Measurements from ENCODE around the gene FAM50B.

FAM50B gene

GRCh38 chr6:3848925-3849605 is at the start of gene FAM50B:
FAM50B (plus strand) TSS chr6:3849373; CDS start chr6:3849812, 439 bp downstream.
- DNase-seq, result no peak

DNA sequence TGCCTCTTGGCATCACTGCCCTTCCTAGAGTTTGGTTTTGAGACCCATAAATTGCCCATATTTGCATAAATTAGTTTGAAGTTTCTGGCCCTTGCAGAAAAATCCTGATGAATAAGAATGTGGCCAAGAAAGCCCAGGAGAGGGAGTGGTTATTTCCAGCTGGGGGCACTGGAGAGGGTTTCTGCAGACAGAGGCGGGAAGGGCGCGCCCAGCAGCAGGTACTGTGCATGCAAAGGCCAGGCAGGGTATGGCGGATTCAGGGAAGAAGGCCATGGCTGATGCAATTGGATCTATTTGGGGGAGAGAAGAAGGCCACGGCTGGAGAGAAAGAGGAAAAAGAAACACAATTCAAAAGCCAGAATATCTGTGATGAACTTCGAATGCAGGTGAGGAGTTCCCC is 49.5 kb upstream of the FAM50B start:
- no peak for DNase-seq

- no peak for DNase-seq
These were observed 48.2 kb upstream of the FAM50B start for GRCh38 chr6:3800850-3801591.

DNA sequence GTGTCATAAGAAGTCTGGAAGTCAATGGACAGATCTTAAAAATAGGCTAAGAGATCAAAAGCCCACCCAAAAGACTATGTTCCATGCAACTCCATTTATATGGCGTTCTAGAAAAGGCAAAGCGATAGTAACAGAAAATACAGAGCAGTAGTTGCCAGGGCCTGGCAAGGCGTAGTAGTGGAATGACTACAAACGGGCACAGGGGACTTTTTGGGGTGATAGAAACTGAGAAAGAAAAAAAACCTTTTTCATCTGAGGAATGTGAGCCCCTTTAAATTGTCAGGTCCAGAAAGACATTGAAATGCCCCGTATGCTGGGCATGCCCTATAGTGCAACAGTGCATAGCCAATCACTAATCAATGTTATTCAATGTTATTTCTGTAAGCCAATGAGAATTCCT is 47.2 kb upstream of the FAM50B start:
- no peak for DNase-seq

- DNase-seq, result no peak
These were observed 45.3 kb upstream of the FAM50B start for GRCh38 chr6:3803627-3804468.

GRCh38 chr6:3804964-3805363 is 44.2 kb upstream of the FAM50B start:
- no peak for DNase-seq

- DNase-seq, result no peak
These were observed 43.6 kb upstream of the FAM50B start for GRCh38 chr6:3805448-3806123.

GRCh38 chr6:3806169-3806922 is 42.8 kb upstream of the FAM50B start:
- DNase-seq, result no peak

GRCh38 chr6:3808199-3808598 is 41.0 kb upstream of the FAM50B start:
- no peak for DNase-seq

- DNase-seq, result no peak
These were observed 40.2 kb upstream of the FAM50B start for GRCh38 chr6:3808759-3809514.

GRCh38 chr6:3809515-3809891 is 39.7 kb upstream of the FAM50B start:
- no peak for DNase-seq

GRCh38 chr6:3809982-3810381 is 39.2 kb upstream of the FAM50B start:
- no peak for DNase-seq

GRCh38 chr6:3811191-3811590 is 38.0 kb upstream of the FAM50B start:
- no peak for DNase-seq

GRCh38 chr6:3812596-3812995 is 36.6 kb upstream of the FAM50B start:
- no peak for DNase-seq

- DNase-seq, result no peak
These were observed 35.9 kb upstream of the FAM50B start for GRCh38 chr6:3813150-3813780.

DNA sequence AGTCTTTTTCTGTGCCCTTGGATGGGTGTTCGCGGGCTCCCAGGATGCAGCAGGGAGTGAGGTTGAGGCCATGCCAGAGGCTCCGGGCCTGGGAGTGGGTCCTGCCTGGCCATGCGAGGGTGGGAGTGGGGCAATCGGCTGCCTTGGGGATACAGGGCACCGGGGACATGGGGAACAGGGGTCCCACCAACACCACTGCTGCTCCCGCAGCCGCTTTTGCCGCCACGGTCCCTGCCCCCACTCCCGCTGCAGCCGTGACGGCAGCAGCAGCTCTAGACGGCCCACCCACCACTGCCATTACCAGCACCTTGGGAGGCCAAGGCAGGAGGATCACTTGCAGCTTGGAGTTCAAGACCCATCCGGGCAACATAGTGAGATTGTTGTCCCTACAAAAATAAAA is 35.3 kb upstream of the FAM50B start:
- DNase-seq, result no peak

- no peak for DNase-seq
These were observed 34.6 kb upstream of the FAM50B start for GRCh38 chr6:3814539-3814938.

- DNase-seq, result no peak
These were observed 32.9 kb upstream of the FAM50B start for GRCh38 chr6:3816251-3816650.

- no peak for DNase-seq
These were observed 29.7 kb upstream of the FAM50B start for GRCh38 chr6:3819161-3820110.

- DNase-seq, result no peak
These were observed 28.6 kb upstream of the FAM50B start for GRCh38 chr6:3820563-3820962.
